ENCODE measurements around the gene LAMB3. TPM values are rescaled to one million over a fixed set of nuclear protein-coding genes. Genes with fewer than 3 reads are reported as not detected.

The LAMB3 gene
- total RNA-seq, 3 donors from 2014 or later (not counting 1 experiment from before 2014, with no cell fraction given): 1.2 to 2.3 (median 1.4) TPM

DNA sequence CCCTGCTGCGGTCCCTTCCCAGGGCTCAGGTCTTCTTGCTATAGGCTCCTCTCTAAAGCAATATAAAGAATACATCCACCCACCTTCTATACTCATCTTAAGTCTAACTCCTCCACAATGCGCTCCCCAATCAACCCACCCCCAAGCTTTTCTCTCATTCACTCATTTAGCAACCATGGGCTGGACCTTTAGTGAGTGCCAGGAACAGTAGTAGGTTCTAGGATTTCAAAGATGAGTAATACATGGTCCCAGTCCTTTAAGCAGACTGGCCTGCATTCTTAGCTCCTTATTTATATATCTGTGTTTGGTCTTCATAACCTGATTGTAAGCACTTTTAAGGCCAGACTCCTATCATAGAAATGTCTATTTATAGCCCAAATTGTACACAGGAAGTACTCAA is 62.8 kb downstream of the LAMB3 start:
- intact Hi-C loops (cut with micrococcal nuclease): no loop called here
- H3K9me3 ChIP-seq (ENCODE audit: control insufficient read depth, insufficient read depth, low read length): no peaks in the 10 kb centered on the region
- H3K4me3 ChIP-seq (ENCODE audit: low read length): no peak overlapping the region
- Mint-ChIP-seq H3K4me1 (no peaks in the 10 kb centered on the region), H3K27ac (no peak overlapping the region), H3K36me3 (no peaks in the 10 kb centered on the region), H3K9me3 (no peaks in the 10 kb centered on the region), H3K27me3 (ENCODE audit: low read depth in 2 of 2) (peaks cover 18 to 21% of the 10 kb centered on the region in 2 donors), H3K4me3 (no peak overlapping the region)
- no peaks in the 10 kb centered on the region for H3K4me1 ChIP-seq (ENCODE audit: control insufficient read depth, insufficient read depth, low read length)
- ATAC-seq (no peak), DNase-seq (no peak)
- TF ChIP-seq CTCF (IDR thresholded peaks at IDR 0.05): no peak
- no peaks in the 10 kb centered on the region for H3K36me3 ChIP-seq (ENCODE audit: control insufficient read depth, insufficient read depth, low read length)
- H3K27ac ChIP-seq (ENCODE audit: low read length): no peak overlapping the region
- WGBS (ENCODE audit: insufficient coverage): 94% methylated on average over 2 of the region's 2 CpGs
- H3K27me3 ChIP-seq (ENCODE audit: control insufficient read depth, insufficient read depth, low read length): no peaks in the 10 kb centered on the region

- Histone ChIP-seq H3K27ac (ENCODE audit: low read length) (no peak overlapping the region), H3K36me3 (ENCODE audit: control insufficient read depth, insufficient read depth, low read length) (no peaks in the 10 kb centered on the region), H3K4me3 (ENCODE audit: low read length) (no peak overlapping the region), H3K27me3 (ENCODE audit: control insufficient read depth, insufficient read depth, low read length) (peaks cover 5% of the 10 kb centered on the region), H3K4me1 (ENCODE audit: control insufficient read depth, insufficient read depth, low read length) (no peaks in the 10 kb centered on the region), H3K9me3 (ENCODE audit: control insufficient read depth, insufficient read depth, low read length) (no peaks in the 10 kb centered on the region)
- no peak for DNase-seq
- WGBS (ENCODE audit: insufficient coverage): 98% methylated on average over 3 of the region's 3 CpGs
- ATAC-seq: no peak
- H3K9me3 Mint-ChIP-seq: no peaks in the 10 kb centered on the region
- H3K4me3 Mint-ChIP-seq: no peak overlapping the region
- H3K4me1 Mint-ChIP-seq: no peaks in the 10 kb centered on the region
- no peak for TF ChIP-seq CTCF (IDR thresholded peaks at IDR 0.05)
- no peaks in the 10 kb centered on the region for H3K36me3 Mint-ChIP-seq
- H3K27ac Mint-ChIP-seq: no peak overlapping the region
- intact Hi-C loops (cut with micrococcal nuclease): no loop called here
- H3K27me3 Mint-ChIP-seq (ENCODE audit: low read depth in 2 of 2): peaks cover 12 to 15% of the 10 kb centered on the region in 2 donors
These were observed 64.4 kb downstream of the LAMB3 start for GRCh38 chr1:209587789-209588188.

DNA sequence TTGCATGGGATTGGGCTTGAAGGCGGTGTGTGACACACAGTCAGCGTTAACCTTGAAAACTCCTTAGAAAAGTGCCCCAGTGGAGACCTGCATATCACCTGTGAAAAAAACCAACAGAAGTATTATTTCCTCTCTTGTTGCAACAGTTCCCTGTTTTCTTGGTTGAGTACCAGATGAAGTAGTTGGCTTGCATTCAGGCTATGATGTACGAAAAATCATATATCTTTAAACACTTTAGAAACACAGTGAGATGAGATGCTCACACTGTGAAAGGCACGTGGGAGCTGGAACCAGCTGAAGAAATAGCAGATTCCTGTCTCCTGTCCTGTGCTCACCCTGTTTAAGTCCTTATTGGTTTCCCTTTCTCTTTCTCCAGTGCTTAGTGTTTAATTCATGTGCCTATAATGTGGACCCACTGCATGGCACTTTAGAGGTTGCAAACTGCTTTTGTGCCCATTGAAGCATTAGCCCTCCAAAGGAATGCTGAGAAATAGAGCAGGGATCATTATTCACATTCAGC is 65.9 kb downstream of the LAMB3 start:
- Mint-ChIP-seq H3K27ac (no peak overlapping the region), H3K9me3 (no peaks in the 10 kb centered on the region), H3K4me3 (no peak overlapping the region), H3K27me3 (ENCODE audit: low read depth in 2 of 2) (peaks cover 12 to 15% of the 10 kb centered on the region in 2 donors), H3K4me1 (no peaks in the 10 kb centered on the region), H3K36me3 (no peaks in the 10 kb centered on the region)
- TF ChIP-seq CTCF (IDR thresholded peaks at IDR 0.05): no peak
- intact Hi-C loops (cut with micrococcal nuclease): no loop called here
- 37% methylated on average over 4 of the region's 4 CpGs for WGBS (ENCODE audit: insufficient coverage)
- DNase-seq: no peak
- Histone ChIP-seq H3K4me1 (ENCODE audit: control insufficient read depth, insufficient read depth, low read length) (no peaks in the 10 kb centered on the region), H3K27ac (ENCODE audit: low read length) (no peak overlapping the region), H3K9me3 (ENCODE audit: control insufficient read depth, insufficient read depth, low read length) (no peaks in the 10 kb centered on the region), H3K36me3 (ENCODE audit: control insufficient read depth, insufficient read depth, low read length) (no peaks in the 10 kb centered on the region), H3K4me3 (ENCODE audit: low read length) (no peak overlapping the region), H3K27me3 (ENCODE audit: control insufficient read depth, insufficient read depth, low read length) (peaks cover 8% of the 10 kb centered on the region)
- no peak for ATAC-seq

DNA sequence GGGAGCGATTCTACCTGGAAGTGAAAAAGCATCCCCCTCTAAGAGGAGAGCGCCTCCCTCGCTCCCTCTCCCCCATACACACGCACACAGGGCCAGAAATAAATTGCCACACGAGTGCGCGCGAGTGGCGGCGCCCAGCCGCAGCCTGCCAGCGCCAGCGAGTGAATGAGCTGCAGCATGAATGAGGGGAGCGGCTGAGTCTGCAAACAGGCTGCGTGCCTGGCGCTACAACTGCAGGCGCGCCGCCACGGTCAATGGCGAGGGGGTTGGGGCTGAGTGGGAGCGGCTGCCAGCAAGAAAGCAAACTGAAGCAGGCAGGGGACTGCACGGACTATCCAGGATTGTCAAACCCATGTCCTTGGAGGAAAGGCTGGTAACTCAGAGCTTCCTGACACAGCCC is 66.6 kb downstream of the LAMB3 start:
- DNase-seq: no peak
- Mint-ChIP-seq H3K36me3 (no peaks in the 10 kb centered on the region), H3K4me3 (no peak overlapping the region), H3K27me3 (ENCODE audit: low read depth in 2 of 2) (peaks cover 12 to 15% of the 10 kb centered on the region in 2 donors), H3K27ac (no peak overlapping the region), H3K9me3 (no peaks in the 10 kb centered on the region), H3K4me1 (no peaks in the 10 kb centered on the region)
- no peak for ATAC-seq
- Histone ChIP-seq H3K27ac (ENCODE audit: low read length) (no peak overlapping the region), H3K9me3 (ENCODE audit: control insufficient read depth, insufficient read depth, low read length) (no peaks in the 10 kb centered on the region), H3K4me3 (ENCODE audit: low read length) (no peak overlapping the region), H3K27me3 (ENCODE audit: control insufficient read depth, insufficient read depth, low read length) (peaks cover 8% of the 10 kb centered on the region), H3K36me3 (ENCODE audit: control insufficient read depth, insufficient read depth, low read length) (no peaks in the 10 kb centered on the region), H3K4me1 (ENCODE audit: control insufficient read depth, insufficient read depth, low read length) (no peaks in the 10 kb centered on the region)
- WGBS (ENCODE audit: insufficient coverage): 6% methylated on average over 23 of the region's 23 CpGs
- no peak for TF ChIP-seq CTCF (IDR thresholded peaks at IDR 0.05)
- intact Hi-C loops (cut with micrococcal nuclease): no loop called here
